GM23248 (cell line): ENCODE results near the gene BTBD19. TPM values are rescaled to one million over a fixed set of nuclear protein-coding genes. Genes with fewer than 3 reads are reported as not detected.

Experiments
- DNase-seq: peaks from one replicate; pipeline ENCODE4 v3.0.0-alpha.2; 2015
- H2AFZ ChIP-seq: fragments of 200-600 bp; sonication (generic); 2 replicates; pipeline ENCODE4 v1.6.1; 2016; ENCODE audit warnings: antibody characterized with exemption
- H3F3A ChIP-seq: fragments of 200-600 bp; sonication (generic); 2 replicates; pipeline ENCODE4 v1.6.1; 2016; ENCODE audit warnings: mild to moderate bottlenecking, antibody characterized with exemption, mixed run types; ENCODE audit not compliant: insufficient read depth
- H3K27ac ChIP-seq: fragments of 200-600 bp; sonication (generic); 2 replicates; pipeline ENCODE4 v1.5.1; 2016; ENCODE audit warnings: mild to moderate bottlenecking
- H3K27me3 ChIP-seq: fragments of 200-600 bp; sonication (generic); replicated peaks from 2 replicates; pipeline ENCODE4 v1.6.1; 2016; ENCODE audit warnings: mild to moderate bottlenecking; ENCODE audit not compliant: insufficient read depth
- H3K36me3 ChIP-seq: fragments of 200-600 bp; sonication (generic); 2 replicates; pipeline ENCODE4 v1.6.1; 2016; ENCODE audit warnings: low read depth, mild to moderate bottlenecking
- H3K4me1 ChIP-seq: fragments of 200-600 bp; sonication (generic); 2 replicates; pipeline ENCODE4 v1.6.1; 2016; ENCODE audit warnings: mild to moderate bottlenecking; ENCODE audit not compliant: insufficient read depth
- H3K4me2 ChIP-seq: fragments of 200-600 bp; sonication (generic); one replicate; pipeline ENCODE4 v1.6.1; 2016; ENCODE audit warnings: mild to moderate bottlenecking; ENCODE audit not compliant: unreplicated experiment
- H3K4me3 ChIP-seq: fragments of 200-600 bp; sonication (generic); 2 replicates; pipeline ENCODE4 v1.5.1; 2016; ENCODE audit warnings: mild to moderate bottlenecking
- H3K79me2 ChIP-seq: fragments of 200-600 bp; sonication (generic); 2 replicates; pipeline ENCODE4 v1.6.1; 2016; ENCODE audit warnings: mild to moderate bottlenecking; ENCODE audit not compliant: insufficient read depth
- H3K9ac ChIP-seq: fragments of 200-600 bp; sonication (generic); 2 replicates; pipeline ENCODE4 v1.6.1; 2016; ENCODE audit warnings: mild to moderate bottlenecking
- H3K9me2 ChIP-seq: fragments of 200-600 bp; sonication (generic); 2 replicates; pipeline ENCODE4 v1.6.1; 2016; ENCODE audit warnings: mixed run types, mild to moderate bottlenecking, moderate library complexity; ENCODE audit not compliant: insufficient read depth
- H3K9me3 ChIP-seq: fragments of 200-600 bp; sonication (generic); one replicate; pipeline ENCODE4 v1.6.1; 2017; ENCODE audit warnings: low read depth
- H4K20me1 ChIP-seq: fragments of 200-600 bp; sonication (generic); 2 replicates; pipeline ENCODE4 v1.6.0; 2016; ENCODE audit not compliant: insufficient read depth
- EZH2 ChIP-seq: fragments of 200-600 bp; sonication (generic); IDR thresholded peaks from 2 replicates; pipeline ENCODE4 v1.6.1; 2018; ENCODE audit warnings: antibody characterized with exemption, mild to moderate bottlenecking; ENCODE audit not compliant: insufficient read depth, poor library complexity, severe bottlenecking
- EZH2phosphoT487 ChIP-seq: fragments of 200-600 bp; sonication (generic); IDR thresholded peaks from 2 replicates; pipeline ENCODE4 v1.6.1; 2018; ENCODE audit warnings: antibody characterized with exemption, moderate library complexity, mild to moderate bottlenecking, low read depth; ENCODE audit not compliant: insufficient read depth
- WGBS, 2 experiments: methylation state at CpG; one replicate each; pipeline ENCODE4 v1.1.6; 2015 to 2017; ENCODE audit warnings: low lambda C conversion rate in 2 of 2, low coverage in 1 of 2; ENCODE audit errors: missing lambda C conversion rate in 2 of 2; 5-methylcytosine and 5-hydroxymethylcytosine counted together
- in situ Hi-C: fragments of 300-500 bp; cut with MboI; formaldehyde crosslinking; loops from 2 replicates; pipeline ENCODE4 v1.15.0; 2020
- polyA plus RNA-seq: library from polyadenylated mRNA; unstranded; fragments of >200 nt; fragmentation: Nextera tagmentation; extraction: Ambion mirVana; gene quantifications from 2 replicates; pipeline ENCODE4 v1.2.1, GENCODE V29; 2016
- total RNA-seq: library from RNA; depleted of rRNA; stranded (reverse); fragments of >200 nt; shearing (Covaris generic); gene quantifications from 2 replicates; pipeline ENCODE4 v1.2.3, GENCODE V29; 2014

The BTBD19 gene
- total and polyA plus RNA-seq, 2 experiments from 2014 or later: 8.0 to 12.1 TPM

DNA sequence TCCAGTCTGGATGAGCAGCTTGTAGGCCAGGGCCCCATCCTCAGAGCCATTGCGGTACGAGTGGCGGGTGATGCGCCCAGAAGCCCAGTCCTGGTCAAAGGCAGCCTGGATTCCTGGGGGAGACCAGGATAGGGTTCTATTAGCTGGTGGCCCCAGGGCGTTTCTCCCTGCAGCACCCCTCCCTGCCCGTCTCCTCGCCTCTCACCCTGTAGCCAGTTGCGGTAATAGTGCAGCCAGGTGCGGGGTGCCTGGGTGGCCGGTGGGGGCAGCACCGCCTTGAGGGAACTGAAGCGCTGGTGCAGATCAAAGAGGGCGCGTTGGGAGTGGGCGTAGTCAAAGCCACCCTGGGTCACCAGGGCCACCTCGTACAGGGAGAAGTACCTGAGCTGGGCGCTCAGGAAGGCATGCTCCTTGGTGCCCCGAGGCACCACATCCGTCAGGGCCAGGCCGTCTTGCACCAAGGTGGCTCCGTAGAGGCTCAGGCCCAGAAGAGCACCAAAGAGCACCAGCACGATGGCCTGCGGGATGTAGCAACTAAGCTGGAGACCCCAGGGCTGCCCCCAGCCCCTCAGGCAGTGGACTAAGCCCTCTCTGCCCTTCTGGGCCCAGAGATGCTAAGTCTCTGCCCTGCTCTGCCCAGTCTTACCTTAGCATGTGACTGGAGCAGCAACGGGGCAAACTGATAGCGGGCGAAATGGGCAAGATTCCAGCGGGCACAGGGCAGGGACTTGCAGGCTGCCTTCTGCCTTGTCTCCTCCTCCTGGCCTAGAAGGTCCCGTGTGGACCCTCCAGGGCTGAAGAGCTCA is 19.1 kb downstream of the BTBD19 start:
- Histone ChIP-seq H3F3A (no peaks in the 10 kb centered on the region), H3K9ac (no peak overlapping the region), H3K4me1 (no peaks in the 10 kb centered on the region), H3K27me3 (no peaks in the 10 kb centered on the region), H3K4me2 (no peak overlapping the region), H4K20me1 (no peaks in the 10 kb centered on the region), H3K27ac (no peak overlapping the region), H3K79me2 (no peaks in the 10 kb centered on the region), H3K36me3 (no peaks in the 10 kb centered on the region), H3K9me3 (no peaks in the 10 kb centered on the region), H2AFZ (no peak overlapping the region), H3K9me2 (no peaks in the 10 kb centered on the region), H3K4me3 (no peak overlapping the region)
- TF ChIP-seq EZH2: no peak
- TF ChIP-seq EZH2phosphoT487: no peak
- no peak for DNase-seq
- in situ Hi-C loops: loop anchor here (25.0 kb wide), 1 partner anchor 485 kb away; no protein-coding TSS in a partner anchor
- 91 to 92% methylated on average over 28 of the region's 28 CpGs for WGBS, 2 experiments

- Histone ChIP-seq H3K9me2 (no peaks in the 10 kb centered on the region), H3K27me3 (no peaks in the 10 kb centered on the region), H3K4me3 (no peak overlapping the region), H3K4me2 (no peak overlapping the region), H3K9ac (no peak overlapping the region), H3K36me3 (no peaks in the 10 kb centered on the region), H4K20me1 (no peaks in the 10 kb centered on the region), H3K27ac (no peak overlapping the region), H3K4me1 (no peaks in the 10 kb centered on the region), H3K79me2 (no peaks in the 10 kb centered on the region), H2AFZ (no peak overlapping the region), H3K9me3 (no peaks in the 10 kb centered on the region), H3F3A (no peaks in the 10 kb centered on the region)
- 89 to 93% methylated on average over 20 to 21 of the region's 21 CpGs for WGBS, 2 experiments
- in situ Hi-C loops: loop anchor here (25.0 kb wide), 1 partner anchor 484 kb away; no protein-coding TSS in a partner anchor
- TF ChIP-seq EZH2phosphoT487: no peak
- TF ChIP-seq EZH2: no peak
- no peak for DNase-seq
Measured at GRCh38 chr1:44828003-44828651, 19.8 kb downstream of the BTBD19 start.

- Histone ChIP-seq H4K20me1 (no peaks in the 10 kb centered on the region), H3K79me2 (no peaks in the 10 kb centered on the region), H2AFZ (no peak overlapping the region), H3K36me3 (no peaks in the 10 kb centered on the region), H3K4me2 (no peak overlapping the region), H3K27me3 (no peaks in the 10 kb centered on the region), H3K9ac (no peak overlapping the region), H3K27ac (no peak overlapping the region), H3K4me1 (no peaks in the 10 kb centered on the region), H3K9me3 (no peaks in the 10 kb centered on the region), H3K9me2 (no peaks in the 10 kb centered on the region), H3F3A (no peaks in the 10 kb centered on the region), H3K4me3 (no peak overlapping the region)
- TF ChIP-seq EZH2: no peak
- TF ChIP-seq EZH2phosphoT487: no peak
- in situ Hi-C loops: loop anchor here (25.0 kb wide), 1 partner anchor 483 kb away; no protein-coding TSS in a partner anchor
- DNase-seq: no peak
- WGBS, 2 experiments: 94% methylated on average over 14 to 15 of the region's 15 CpGs
Measured at GRCh38 chr1:44828841-44829440, 20.6 kb downstream of the BTBD19 start.

DNA sequence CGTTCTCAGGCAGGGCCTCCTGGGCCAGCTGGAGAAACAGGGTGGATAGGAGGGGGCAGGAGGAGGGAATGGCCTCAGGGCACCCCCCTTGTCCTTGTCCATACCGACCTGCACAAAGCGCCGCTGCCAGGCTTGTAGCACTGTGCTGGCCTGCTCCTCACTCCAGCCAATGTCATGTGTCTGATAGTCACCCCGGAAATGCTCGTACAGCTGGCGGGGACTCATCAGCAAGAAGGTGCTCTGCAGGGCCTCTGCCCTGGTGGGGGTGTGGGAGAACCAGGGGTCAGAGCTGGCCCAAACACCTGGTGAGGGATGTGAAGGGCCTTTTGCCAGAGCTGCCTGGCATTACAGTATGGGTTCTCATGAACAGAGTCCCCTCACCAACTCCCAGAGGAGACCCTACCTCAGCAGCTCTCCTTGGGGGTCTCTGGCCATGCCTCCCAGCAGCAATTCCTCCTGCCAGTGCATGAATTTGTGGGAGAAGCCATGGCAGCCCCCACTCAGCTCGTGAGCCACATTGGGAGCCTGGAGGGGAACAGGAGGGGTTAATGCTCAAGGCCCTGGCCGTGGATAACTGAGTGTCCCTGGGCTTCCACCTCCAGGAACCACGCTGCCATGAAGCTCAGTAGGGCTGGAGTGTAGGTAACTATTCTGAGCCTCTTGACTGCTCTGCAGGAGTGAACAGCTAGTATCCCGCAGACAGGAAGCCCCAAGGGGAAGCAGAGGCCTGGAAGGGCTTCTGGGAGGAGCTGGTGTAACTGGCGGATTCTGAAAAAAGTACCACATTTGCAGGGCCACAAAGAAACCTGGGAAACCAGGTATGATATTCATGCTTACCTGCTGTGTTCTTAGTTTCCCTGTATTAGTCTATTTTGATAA is 21.4 kb downstream of the BTBD19 start:
- Histone ChIP-seq H3K79me2 (no peaks in the 10 kb centered on the region), H3K4me1 (no peaks in the 10 kb centered on the region), H3K4me2 (no peak overlapping the region), H3K4me3 (no peak overlapping the region), H3K27me3 (no peaks in the 10 kb centered on the region), H3F3A (no peaks in the 10 kb centered on the region), H3K9me2 (no peaks in the 10 kb centered on the region), H2AFZ (no peak overlapping the region), H3K27ac (no peak overlapping the region), H3K9ac (no peak overlapping the region), H4K20me1 (no peaks in the 10 kb centered on the region), H3K36me3 (no peaks in the 10 kb centered on the region), H3K9me3 (no peaks in the 10 kb centered on the region)
- TF ChIP-seq EZH2: no peak
- TF ChIP-seq EZH2phosphoT487: no peak
- in situ Hi-C loops: loop anchor here (10.0 to 25.0 kb wide), 2 partner anchors 175 to 483 kb away; no protein-coding TSS in a partner anchor
- 84 to 86% methylated on average over 12 of the region's 12 CpGs for WGBS, 2 experiments
- DNase-seq: no peak
